GDM1 (cell line): Measurements from ENCODE around the gene PLEKHA8.
A peak's percentile ranks its signal among the peaks of the same experiment; 100 is the strongest.

ENCODE experiments used
- DNase-seq: peaks from one replicate; lab custom pipeline; 2025; lab: John Stamatoyannopoulos, UW

The PLEKHA8 gene, protein sequence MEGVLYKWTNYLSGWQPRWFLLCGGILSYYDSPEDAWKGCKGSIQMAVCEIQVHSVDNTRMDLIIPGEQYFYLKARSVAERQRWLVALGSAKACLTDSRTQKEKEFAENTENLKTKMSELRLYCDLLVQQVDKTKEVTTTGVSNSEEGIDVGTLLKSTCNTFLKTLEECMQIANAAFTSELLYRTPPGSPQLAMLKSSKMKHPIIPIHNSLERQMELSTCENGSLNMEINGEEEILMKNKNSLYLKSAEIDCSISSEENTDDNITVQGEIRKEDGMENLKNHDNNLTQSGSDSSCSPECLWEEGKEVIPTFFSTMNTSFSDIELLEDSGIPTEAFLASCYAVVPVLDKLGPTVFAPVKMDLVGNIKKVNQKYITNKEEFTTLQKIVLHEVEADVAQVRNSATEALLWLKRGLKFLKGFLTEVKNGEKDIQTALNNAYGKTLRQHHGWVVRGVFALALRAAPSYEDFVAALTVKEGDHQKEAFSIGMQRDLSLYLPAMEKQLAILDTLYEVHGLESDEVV

DNA sequence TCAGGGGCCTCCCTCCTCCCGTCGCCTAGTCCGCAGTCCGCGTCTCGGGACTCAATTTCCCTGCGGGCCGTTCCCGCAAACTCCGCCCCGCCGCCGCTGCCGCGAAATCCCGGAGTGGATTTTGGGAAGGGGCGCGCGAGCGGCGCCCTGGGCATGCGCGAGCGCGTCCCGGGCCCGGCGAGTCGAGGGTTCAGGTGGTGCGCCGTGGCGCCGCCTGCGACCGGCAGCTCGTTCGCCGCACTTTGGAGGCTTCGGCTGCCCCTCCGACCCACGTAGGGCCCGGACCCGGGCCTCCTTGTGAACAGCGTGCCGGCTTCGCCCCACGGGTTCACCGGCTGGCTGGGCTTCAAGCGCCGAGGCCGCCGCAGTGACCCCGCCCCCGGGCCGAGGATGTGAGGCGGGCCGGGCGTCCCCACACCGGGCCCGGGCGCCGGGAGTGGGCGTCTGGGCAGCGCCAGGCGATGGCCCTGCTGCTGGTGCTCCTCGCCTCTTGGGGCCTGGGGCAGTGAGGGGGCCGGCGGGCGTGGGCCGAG lies at the start of gene PLEKHA8:
Gene PLEKHA8, plus strand, starts transcription at position 197 of the 533 bp plus-strand sequence. CDS start 351 bp downstream, outside the sequence.
- DNase-seq, result peak; percentile 82

DNA sequence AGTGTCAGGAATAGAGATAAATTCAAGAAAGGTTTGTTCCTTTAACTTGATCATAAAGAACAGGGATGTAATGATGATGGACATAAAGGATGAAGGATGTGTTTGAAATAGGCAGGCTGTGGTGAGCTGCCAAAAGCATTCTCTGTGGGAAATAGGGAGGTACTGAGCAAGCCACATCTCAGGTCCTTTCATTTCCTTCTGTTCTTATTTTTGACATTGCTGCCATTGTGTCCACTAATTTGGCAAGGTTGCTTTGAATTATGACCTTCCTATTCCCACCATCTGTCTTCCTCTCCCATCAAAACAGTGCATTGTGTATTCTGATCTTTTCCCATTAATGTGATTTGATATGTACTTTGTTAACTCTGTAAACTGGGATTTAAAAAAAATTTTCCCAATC lies 48.1 kb upstream of the PLEKHA8 start:
- no peak for DNase-seq

DNA sequence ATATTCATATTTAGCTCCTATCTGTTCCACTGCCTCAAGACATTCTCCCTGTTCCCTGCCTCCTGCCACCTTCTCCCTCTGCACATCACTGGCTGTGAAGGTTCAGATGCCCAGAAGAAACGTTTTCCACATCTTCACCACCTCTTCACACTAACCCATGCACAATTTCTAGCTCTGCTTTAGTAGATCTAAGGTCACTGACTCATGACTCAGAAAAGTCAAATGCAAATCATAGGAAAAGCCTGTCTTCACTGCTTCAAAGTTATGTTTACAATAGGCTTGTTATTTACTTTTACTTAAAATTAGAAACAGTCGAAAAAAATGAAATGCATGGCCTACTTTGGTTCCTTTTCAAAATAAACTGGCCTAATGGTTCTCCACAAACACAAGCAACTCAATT lies 41.1 kb upstream of the PLEKHA8 start:
- no peak for DNase-seq

DNA sequence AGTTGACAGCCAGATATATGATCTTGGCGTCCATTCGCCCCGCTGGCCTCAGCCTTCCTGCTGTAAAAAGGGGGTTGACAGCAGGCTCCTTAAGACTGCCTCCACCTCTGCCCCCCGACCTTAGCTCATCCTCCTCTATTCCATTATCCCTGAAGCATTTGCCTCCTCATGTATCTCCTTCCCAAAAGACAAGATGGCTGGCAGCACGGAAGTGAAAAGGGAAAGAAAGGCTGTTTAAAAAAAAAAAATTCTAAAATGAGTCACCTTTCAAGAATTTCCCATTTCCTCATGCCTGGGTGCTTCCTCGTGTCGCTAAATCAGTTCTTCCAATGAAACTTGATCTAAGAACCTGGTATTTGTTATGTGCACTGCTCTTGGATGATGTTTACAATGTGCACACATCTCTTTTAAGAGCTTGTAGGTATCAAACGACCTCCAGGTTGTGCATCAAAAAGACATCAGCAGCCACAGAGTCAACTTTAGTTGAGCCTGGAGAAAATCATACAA lies 40.3 kb upstream of the PLEKHA8 start:
- no peak for DNase-seq

DNA sequence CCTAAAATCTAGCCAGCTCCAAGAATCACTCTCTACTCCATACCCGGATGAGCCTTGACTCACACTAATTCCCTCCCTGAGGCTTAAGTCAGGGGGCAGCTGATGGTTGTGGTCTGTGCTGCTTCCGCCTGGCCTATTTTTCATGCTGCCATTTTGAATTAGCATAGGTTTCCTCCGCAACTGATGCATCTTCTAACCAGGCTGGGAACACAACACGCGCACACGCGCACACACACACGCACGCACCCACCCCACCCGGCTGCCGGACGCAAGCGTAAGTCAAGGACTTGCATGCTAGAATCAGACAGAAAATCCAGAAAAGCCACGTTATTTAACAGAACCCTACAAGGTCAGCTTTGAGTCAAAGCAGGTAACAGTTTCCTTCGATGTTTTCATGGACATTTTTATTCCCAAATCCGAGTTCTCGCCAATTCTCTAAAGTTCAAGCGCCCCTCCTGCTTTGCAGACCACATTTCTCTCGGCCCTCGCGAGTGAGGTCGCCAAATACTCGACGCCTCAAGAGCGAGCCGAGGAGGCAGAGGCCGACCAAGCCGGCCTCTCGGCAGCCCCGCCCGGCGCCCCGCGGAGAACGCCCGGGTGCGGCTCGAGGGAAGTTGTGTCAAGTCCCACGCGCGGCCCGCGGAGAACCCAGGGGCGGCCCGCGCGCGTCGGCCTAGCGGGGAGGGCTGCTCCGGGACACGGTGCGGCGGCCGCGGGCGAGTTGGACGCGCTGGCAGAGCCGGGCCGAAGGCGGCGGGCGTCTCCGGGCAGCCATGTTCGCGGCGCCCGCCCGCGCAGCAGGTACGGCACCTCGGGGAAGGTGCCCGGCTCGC lies 39.6 kb upstream of the PLEKHA8 start:
- DNase-seq, result peak; percentile 24

DNA sequence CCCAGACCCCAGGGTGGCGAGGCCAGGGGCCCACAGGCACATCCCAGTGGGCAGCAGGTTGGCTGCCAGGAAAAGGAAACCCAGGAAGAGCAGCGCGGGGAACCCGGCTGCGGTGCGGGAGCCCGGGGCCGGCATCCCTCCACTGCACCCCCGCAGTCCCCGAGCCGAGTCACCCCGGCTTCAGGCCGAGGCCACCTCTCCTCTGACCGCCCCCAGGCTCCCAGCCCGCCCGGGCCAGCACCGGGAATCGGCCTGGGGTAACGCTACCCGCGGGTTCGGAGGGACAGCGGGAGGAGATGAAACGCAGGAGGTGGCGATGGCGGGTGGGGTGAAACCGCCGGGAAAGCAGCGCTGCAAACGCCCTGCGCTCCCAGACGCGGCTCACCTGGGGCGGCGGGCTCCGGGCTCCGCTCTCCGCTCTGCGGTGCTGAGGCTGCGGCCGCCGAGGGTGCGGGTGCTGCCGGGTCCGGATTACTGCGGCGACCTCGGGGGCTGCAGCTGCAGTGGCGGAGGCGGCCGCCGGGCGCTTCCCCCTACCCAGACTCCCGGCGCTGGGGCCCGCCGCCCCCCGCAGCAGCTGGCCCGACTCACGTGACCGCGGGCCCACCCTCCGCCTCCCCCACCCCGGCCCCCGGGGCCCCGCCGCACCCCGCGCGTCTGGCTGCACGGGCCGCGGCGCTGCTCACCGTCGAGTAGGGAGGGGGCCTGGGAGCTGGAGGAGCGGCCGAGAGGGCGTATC lies 38.8 kb upstream of the PLEKHA8 start, which contains the start of gene SCRN1:
Gene SCRN1, minus strand, starts transcription at position 545 of the 739 bp plus-strand sequence. CDS start 20,734 bp downstream, outside the sequence.
- peak; percentile 44 for DNase-seq

DNA sequence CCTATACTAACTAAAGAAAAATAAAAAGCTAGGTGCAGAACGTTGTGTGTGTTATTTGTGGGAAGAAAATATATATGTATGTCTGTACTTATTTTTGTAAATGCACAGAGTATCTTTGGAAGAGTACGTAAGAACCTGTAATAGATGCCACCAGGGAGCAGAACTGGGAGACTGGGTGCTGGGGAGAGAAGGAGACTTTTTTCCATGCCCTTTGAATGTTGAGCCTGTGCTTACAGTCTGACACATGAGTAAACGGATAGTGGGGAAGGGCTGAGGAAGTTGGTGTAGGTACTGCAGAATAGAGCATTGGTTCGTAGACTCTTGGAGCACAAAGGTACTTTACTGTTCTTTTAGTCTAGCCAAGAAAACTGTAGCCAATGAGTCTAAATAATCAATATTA lies 37.3 kb upstream of the PLEKHA8 start:
- DNase-seq, result no peak

DNA sequence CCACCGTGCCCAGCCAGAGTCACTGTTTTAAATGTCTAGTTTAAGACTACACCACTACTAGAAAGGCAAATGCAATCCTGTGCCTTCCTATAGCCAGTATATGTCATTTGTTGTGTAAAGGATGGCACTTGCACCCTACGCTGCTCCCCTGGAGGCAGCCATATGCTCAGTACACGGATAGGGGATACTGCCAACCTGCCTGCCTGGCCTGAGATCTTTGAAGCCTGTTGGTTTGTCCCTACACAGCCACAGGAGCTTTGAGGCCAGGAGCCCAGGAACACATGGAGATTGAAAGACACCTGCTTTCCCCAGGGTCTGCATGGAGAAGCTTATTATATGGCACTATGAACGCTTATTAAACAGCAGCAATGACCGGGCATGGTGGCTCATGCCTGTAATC lies 36.3 kb upstream of the PLEKHA8 start:
- DNase-seq, result no peak

DNA sequence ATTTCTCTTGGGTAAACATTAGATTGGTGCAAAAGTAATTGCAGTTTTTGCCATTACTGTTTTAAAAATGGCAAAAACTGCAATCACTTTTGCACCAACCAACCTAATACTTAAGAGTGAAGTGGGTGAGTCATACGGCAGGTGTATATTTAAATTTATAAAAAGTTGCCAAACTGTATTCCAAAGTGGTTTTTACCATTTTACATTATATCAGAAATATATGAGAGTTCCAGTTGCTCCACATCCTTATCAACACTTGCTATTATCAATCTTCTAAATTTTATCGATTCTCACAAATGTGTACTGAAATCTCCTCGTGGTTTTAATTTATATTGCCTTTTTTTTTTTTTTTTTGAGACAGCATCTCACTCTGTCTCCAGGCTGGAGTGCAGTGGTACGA lies 35.1 kb upstream of the PLEKHA8 start:
- DNase-seq, result no peak

DNA sequence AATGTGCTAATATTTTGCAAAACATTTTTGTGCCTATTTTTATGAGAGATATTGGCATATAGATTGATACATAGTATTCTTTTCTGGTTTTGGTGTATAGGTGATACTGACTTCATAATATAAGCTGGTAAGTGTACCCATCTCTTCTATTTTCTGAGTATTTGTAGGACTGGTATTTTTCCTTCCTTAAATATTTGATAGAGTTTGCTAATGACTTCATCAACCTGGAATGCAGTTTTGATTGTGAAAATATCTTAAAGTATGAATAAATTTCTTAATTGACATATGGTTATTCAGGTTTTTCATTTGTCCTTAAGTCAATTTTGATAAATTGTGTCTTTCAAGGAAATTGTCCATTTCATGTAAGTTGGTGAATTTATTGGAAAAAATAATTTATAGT lies 32.6 kb upstream of the PLEKHA8 start:
- no peak for DNase-seq

DNA sequence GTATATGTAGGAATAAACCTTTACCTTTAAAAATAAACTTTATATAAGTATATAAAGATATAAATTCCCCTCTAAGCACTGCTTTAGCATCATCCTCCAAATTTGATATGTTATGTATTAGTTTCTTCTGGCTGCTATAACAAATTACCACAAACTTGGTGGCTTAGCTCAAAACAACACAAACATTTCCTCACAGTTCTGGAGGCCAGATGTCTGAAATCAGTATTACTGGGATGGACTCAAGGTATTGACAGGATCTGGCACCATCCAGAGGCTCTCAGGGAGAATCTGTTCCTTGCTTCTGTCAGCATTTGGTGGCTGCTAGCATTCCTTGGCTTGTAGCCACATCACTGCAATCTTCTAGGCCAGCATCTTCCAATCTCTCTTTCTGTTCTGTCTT lies 31.9 kb upstream of the PLEKHA8 start:
- DNase-seq, result no peak

DNA sequence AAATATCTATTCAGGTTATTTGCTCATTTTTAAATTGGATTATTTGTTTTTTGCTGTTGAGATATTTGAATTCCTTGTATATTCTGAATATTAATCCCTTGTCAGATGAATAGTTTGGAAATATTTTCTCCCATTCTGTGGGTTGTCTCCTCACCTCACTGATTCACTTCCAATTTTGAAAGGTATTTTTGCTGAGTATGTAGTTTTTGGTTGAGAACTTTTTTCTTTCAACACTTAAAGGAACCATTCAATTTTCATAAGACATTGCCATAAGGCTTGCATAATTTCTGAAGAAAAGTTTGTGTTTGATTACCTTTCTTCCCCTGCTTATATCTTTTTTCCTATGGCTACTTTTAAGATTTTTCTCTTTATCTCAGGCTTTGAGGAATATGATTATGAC lies 29.7 kb upstream of the PLEKHA8 start:
- DNase-seq, result no peak

DNA sequence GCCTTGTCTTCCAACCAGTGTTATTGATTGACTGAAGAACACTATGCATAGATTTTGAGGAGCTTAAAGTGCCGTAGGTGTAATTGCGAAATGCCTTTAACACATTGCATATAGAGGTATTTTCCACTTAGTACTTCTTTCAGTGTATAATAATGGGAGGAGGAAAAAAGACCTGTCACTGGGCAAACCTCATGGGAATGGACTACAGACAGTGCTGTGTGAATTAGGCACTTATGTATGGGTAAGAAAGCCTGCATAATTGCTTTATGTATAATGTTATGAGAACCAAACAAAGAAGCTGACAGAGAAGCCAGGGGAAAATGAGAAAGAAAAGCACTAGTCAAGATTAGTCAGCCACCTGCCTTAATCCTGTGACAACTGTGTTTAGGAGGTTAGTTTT lies 26.2 kb upstream of the PLEKHA8 start:
- no peak for DNase-seq

DNA sequence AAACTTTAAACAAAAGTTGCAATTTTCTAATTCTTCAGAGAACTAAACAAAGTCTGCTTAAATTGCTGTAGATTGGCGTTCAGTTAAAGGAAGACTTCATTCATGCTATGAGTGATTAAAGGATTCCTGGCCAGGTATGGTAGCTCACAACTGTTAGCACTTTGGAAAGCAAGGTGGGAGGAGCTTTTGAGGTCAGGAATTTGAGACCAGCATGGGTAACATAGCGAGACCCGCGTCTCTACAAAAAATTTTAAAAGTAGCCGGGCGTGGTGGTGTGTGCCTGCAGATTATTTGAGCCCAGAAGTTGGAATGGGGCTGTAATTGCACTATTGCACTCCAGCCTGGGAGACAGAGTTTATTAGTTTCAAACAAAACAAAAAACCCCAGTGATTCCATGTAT lies 25.1 kb upstream of the PLEKHA8 start:
- DNase-seq, result no peak

DNA sequence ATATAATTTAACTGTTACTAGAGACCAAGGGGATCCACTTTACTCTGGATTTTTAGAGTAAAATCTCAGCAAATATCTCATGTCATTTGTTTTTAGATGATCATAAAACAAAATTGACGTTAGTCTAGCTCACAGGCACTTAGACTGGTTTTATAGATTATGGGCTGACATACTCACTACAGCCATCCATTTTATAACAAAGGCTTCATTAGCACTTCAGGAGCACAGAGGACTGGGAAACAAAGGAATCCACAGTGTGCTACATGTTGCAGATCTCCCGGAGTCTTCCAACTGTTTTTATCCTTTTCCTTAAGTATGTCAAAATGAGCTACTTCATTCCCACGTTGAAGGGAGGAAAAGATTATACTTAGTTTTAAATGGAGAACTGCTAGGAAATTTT lies 22.7 kb upstream of the PLEKHA8 start:
- no peak for DNase-seq

DNA sequence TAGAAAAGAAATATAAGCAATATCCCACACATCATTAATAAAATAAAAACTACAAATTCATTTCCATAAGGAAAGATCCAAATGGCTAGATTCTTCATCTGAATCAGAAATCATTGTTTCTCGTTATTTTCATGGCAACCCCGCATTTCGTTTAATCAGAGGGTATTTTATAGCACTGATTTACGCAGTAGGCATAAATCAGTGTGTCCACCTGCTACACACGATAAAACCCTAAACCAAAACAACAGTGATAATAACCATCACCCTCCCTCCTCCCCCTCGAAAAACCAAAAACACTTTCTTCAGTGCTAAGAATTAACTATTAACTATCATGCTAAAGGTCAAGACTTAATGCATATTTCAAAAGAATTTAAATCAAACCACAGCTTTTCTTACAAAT lies 18.2 kb upstream of the PLEKHA8 start:
- no peak for DNase-seq

DNA sequence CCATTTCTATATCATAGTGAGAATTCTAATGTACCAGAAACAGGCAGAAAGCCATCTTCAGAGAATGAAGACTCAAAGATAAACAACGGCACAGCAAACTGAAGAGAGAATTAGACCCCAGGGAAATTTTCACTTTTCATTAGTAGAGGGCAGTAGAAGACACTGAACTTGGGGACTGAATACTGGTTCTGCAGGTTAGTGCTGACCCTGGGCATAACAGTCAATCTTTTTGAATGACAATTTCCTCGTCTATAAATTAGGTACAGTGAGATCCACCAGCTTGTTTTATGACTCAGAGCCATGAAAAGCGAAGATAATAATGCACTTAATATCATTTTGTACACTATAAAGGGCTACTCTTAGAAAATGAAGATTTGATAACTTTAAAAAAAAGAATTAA lies 15.5 kb upstream of the PLEKHA8 start:
- no peak for DNase-seq

DNA sequence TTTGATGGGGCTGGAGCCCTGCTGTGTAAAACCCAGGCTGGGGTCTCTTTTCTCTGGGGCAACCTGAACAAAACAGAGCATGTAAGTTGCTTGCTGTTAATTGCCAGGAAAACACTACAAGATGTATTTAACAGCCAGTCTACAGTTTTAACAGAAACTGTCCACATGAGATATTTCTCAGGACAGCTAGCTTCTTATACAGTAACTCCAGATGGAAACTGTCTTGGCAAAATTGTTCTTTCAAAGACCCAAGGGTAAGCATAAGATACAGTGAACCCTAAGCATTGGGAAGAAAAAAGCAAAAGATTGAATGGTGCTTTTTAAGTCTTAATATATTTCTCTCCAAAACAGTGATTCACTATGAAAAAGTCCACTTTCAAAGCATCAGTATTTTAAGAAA lies 9.8 kb upstream of the PLEKHA8 start:
- DNase-seq, result no peak

DNA sequence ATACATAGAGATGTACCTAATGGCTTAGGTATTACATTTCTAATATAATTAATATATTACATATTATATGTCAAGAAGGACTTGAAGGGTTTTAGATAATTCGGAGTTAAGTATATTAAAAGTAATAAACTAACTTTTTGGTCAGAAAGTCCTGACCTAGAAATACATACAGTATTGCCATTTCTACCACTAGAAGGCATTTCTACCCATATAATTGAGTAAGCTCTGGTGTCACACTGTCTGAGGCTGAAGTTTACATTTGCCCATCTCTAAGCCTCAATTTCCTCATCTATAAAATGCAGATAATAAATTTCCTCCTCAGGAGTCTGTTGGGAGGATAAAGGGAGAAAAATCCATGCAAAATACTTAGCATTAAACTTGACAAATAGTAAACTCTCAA lies 8.8 kb upstream of the PLEKHA8 start:
- DNase-seq, result no peak

DNA sequence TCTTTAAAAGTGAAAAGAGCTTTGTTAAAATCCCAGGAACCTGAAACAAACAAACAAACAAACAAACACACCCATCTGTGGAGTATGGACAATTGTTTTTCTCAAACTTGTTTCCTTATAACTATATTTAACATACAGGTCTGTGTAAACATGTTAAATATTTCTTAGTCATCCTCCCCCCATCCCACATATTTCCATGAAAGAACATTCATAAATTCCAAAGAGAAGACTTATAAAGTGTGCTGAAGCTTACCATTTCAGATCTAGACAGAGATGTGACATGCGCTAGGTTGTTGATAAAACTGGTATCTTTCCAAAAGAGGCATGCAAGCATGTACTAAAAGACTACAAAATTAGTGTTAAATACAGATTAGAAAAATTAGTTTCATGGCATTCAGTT lies 8.3 kb upstream of the PLEKHA8 start:
- DNase-seq, result no peak

DNA sequence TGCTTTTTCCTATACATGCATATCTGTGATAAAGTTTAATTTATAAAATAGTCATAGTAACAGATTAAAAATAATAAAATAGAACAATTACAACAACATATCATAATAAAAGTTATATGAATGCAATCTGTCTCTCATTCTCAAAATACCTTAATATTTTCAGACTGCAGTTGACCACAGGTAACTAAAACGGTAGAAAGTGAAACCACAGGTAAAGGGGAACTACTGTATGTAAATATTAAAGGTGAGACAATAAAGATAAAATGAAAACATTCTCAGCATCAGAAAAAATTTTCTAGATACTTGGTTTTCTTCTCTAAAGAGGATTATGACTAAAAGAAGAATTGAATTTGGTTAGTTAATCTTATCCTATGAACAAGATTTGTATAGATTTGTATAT lies 7.7 kb upstream of the PLEKHA8 start:
- DNase-seq, result no peak

DNA sequence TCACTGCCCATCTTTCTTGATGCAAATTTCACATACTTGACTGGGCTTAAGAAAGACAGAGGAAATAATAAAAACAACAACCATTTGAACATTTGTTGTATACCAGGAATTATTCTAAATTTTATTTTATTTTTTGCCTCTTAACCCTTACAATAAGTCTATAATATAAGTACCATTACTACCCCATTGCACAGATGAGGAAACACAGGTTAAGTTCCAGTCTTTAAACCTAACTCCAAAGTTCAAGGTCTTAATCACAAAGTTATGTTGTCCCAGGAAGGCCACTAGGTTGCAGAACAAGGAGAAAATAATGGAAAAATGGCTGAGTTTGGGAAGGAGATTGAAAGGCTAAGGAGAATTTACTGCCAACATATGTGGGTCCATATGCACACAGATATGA lies 5.2 kb upstream of the PLEKHA8 start:
- DNase-seq, result no peak
